Bronchial epithelial cell (primary cell): ENCODE data around the gene TNFSF10. TPM values are rescaled to one million over a fixed set of nuclear protein-coding genes. Genes with fewer than 3 reads are reported as not detected.

Experiments
- DNase-seq: peaks from one replicate; pipeline ENCODE4 v3.0.0-alpha.2; 2010; ENCODE audit warnings: low read depth
- FAIRE-seq: peaks from 2 replicates; lab custom pipeline; 2011; peaks lifted over from hg19 to GRCh38; lab: Jason Lieb, UNC
- H3K27me3 ChIP-seq: 2 replicates; pipeline ENCODE4 v1.5.1; 2011; ENCODE audit warnings: low read length; ENCODE audit not compliant: control insufficient read depth, insufficient read depth
- H3K36me3 ChIP-seq: 2 replicates; pipeline ENCODE4 v1.5.1; 2011; ENCODE audit warnings: low read length; ENCODE audit not compliant: control insufficient read depth, insufficient read depth
- H3K4me3 ChIP-seq: 2 replicates; pipeline ENCODE4 v1.5.1; 2011; ENCODE audit warnings: mild to moderate bottlenecking, low read depth, low read length, control low read depth
- CTCF ChIP-seq: IDR thresholded peaks from 2 replicates; pipeline ENCODE4 v1.5.1; 2011; ENCODE audit warnings: mild to moderate bottlenecking, moderate library complexity, low read length, control low read depth, inconsistent platforms; ENCODE audit not compliant: insufficient read depth, severe bottlenecking
- total RNA-seq: library from RNA; depleted of rRNA; stranded (reverse); fragments of >200 nt; gene quantifications from 2 replicates; pipeline ENCODE4 v1.2.1, GENCODE V29; 2014

TNFSF10 gene
- total RNA-seq, 1 donor from 2014 or later: 15.5 TPM

GRCh38 chr3:172537507-172538158, 14.4 kb upstream of the TNFSF10 start:
- H3K4me3 ChIP-seq: no peak overlapping the region
- H3K27me3 ChIP-seq: no peaks in the 10 kb centered on the region
- no peaks in the 10 kb centered on the region for H3K36me3 ChIP-seq
- peak; percentile 34 for DNase-seq
- TF ChIP-seq CTCF: no peak
- FAIRE-seq: no peak

GRCh38 chr3:172536993-172537419, 13.8 kb upstream of the TNFSF10 start:
- Histone ChIP-seq H3K36me3 (no peaks in the 10 kb centered on the region), H3K27me3 (no peaks in the 10 kb centered on the region), H3K4me3 (no peak overlapping the region)
- TF ChIP-seq CTCF: no peak
- DNase-seq (peak; percentile 99), FAIRE-seq (peak; percentile 76)

DNA sequence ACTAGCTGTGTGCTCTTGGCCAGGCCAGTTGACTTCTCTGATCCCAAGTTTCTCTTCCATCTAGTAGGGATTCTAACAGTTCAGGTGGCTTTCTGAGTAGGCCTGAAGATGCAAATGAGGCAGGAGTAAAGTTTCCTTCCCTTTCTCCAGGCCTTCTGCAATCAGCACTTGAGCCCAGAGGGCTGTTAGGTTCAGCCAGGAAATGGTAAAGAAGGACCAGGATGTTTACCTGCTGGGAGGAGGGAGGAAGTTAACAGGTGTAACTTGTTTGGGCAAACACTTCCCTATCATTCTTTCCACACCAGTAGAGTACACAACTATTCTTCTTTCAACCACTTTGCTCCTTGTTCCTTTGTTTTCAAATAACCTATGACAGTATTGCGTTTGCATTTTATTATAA, 13.3 kb upstream of the TNFSF10 start:
- Histone ChIP-seq H3K36me3 (no peaks in the 10 kb centered on the region), H3K27me3 (no peaks in the 10 kb centered on the region), H3K4me3 (no peak overlapping the region)
- no peak for TF ChIP-seq CTCF
- FAIRE-seq (no peak), DNase-seq (peak; percentile 61)

DNA sequence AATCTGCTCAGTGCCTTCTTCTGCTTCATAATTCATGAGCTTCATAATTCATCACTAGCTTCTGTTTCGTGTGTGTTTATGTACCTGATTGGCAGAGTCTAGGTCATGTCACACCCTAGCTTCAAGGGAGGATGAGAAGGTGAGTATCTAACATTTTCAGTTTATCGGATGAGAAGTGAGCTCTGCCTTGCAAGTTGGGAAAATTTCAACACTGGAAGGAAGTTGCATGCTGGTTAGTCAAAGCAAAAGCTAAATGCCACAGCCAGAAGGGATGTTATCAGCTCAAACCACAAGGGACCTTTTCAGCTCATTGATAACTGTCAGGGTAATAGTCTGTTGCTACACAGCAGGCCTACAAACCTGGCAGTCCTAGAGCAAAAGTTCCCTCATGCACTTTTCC, 7.3 kb upstream of the TNFSF10 start:
- Histone ChIP-seq H3K36me3 (no peaks in the 10 kb centered on the region), H3K27me3 (no peaks in the 10 kb centered on the region), H3K4me3 (no peak overlapping the region)
- no peak for DNase-seq
- no peak for FAIRE-seq
- no peak for TF ChIP-seq CTCF

DNA sequence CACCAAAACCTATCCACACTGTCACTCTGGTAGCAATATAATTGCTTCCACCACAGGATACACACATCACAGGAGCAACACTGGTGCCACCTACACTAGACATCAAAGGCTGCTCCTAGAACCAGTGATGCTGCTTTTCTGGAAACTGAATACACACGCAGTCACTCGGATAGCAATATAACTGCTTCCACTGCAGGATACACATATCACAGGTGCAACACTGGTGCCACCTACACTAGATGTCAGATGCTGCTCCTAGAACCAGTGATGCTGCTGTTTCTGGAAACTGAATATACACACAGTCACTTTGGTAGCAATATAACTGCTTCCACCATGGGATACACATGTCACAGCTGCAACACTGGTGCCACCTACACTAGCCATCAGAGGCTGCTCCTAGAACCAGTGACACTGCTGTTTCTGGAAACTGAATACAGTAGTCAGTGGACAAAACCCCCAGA, 6.9 kb upstream of the TNFSF10 start:
- H3K27me3 ChIP-seq: no peaks in the 10 kb centered on the region
- no peaks in the 10 kb centered on the region for H3K36me3 ChIP-seq
- DNase-seq (no peak), FAIRE-seq (no peak)
- H3K4me3 ChIP-seq: no peak overlapping the region
- TF ChIP-seq CTCF: no peak

- H3K27me3 ChIP-seq: no peaks in the 10 kb centered on the region
- DNase-seq (no peak), FAIRE-seq (no peak)
- H3K4me3 ChIP-seq: no peak overlapping the region
- H3K36me3 ChIP-seq: no peaks in the 10 kb centered on the region
- TF ChIP-seq CTCF: no peak
Measured at GRCh38 chr3:172528677-172529076, 5.4 kb upstream of the TNFSF10 start.
